Prostate gland (tissue), 2 donors: ENCODE measurements around the gene SLC10A7. TPM values are rescaled to one million over a fixed set of nuclear protein-coding genes. Genes with fewer than 3 reads are reported as not detected.

Experiments
- DNase-seq: peaks from one replicate; pipeline ENCODE4 v3.0.0-alpha.2; 2019; ENCODE audit warnings: low spot score
- H3K27ac ChIP-seq, 2 donors: fragments of 200-600 bp; sonication (generic); 2 replicates each; pipeline ENCODE4 v1.5.1; 2017 to 2019
- H3K27me3 ChIP-seq: fragments of 200-600 bp; sonication (generic); replicated peaks from 2 replicates; pipeline ENCODE4 v1.5.1; 2019; ENCODE audit not compliant: insufficient read depth
- H3K36me3 ChIP-seq, 2 donors: fragments of 200-600 bp; sonication (generic); 1 replicate in 1 of 2; 2 replicates in 1 of 2; pipeline versions ENCODE4 v1.5.1 to v1.8.1; 2017 to 2019
- H3K4me1 ChIP-seq: fragments of 200-600 bp; sonication (generic); replicated peaks from 2 replicates; pipeline ENCODE4 v1.5.1; 2019
- H3K4me3 ChIP-seq, 2 donors: fragments of 200-600 bp; sonication (generic); 2 replicates each; pipeline ENCODE4 v1.5.1; 2017 to 2019
- H3K9me3 ChIP-seq: fragments of 200-600 bp; sonication (generic); 2 replicates; pipeline ENCODE4 v1.5.1; 2017
- CTCF ChIP-seq, 4 experiments: fragments of 200-600 bp in 2 of 4; fragments of 450-650 bp in 2 of 4; sonication (generic) in 2 of 4; IDR thresholded peaks; 1 replicate in 3 of 4; 2 replicates in 1 of 4; pipeline ENCODE4 v1.5.1; 2016 to 2019; ENCODE audit warnings: antibody characterized with exemption in 4 of 4, mild to moderate bottlenecking in 2 of 4, moderate library complexity in 2 of 4
- POLR2A ChIP-seq: fragments of 450-650 bp; IDR thresholded peaks from one replicate; pipeline ENCODE4 v1.6.1; 2016; ENCODE audit warnings: antibody characterized with exemption, mild to moderate bottlenecking
- POLR2AphosphoS5 ChIP-seq: sonication (generic); formaldehyde crosslinking; IDR thresholded peaks from one replicate; pipeline ENCODE4 v1.6.1; 2017; ENCODE audit warnings: antibody characterized with exemption
- WGBS: methylation state at CpG from one replicate; pipeline ENCODE4 v1.1.5; 2018; 5-methylcytosine and 5-hydroxymethylcytosine counted together
- intact Hi-C: fragments of 100-400 bp; cut with DNase I; formaldehyde crosslinking; loops from one replicate; pipeline ENCODE4 v1.14.2; 2022
- total RNA-seq, 2 donors: library from RNA; depleted of rRNA; stranded (reverse); fragments of >200 nt; gene quantifications; one replicate each; pipeline ENCODE4 v1.1.0, GENCODE V29; 2016

The SLC10A7 gene
- total RNA-seq, 2 donors from 2014 or later: 9.9 to 11.2 TPM

GRCh38 chr4:146349306-146349705 lies 172.4 kb downstream of the SLC10A7 start:
- Histone ChIP-seq H3K27me3 (no peaks in the 10 kb centered on the region), H3K36me3 (no peaks in the 10 kb centered on the region), H3K4me3 (no peak overlapping the region), H3K4me1 (no peaks in the 10 kb centered on the region), H3K27ac (no peak overlapping the region), H3K9me3 (no peaks in the 10 kb centered on the region)
- intact Hi-C loops: loop anchor here (5.0 kb wide), 1 partner anchor 568 kb away; no protein-coding TSS in a partner anchor
- no peak for TF ChIP-seq CTCF (IDR thresholded peaks at IDR 0.05)
- no peak for TF ChIP-seq POLR2A
- TF ChIP-seq POLR2AphosphoS5: no peak
- DNase-seq: no peak

GRCh38 chr4:146347822-146348221 lies 173.9 kb downstream of the SLC10A7 start:
- H3K36me3 ChIP-seq: no peaks in the 10 kb centered on the region
- WGBS: 65% methylated on average over 2 of the region's 2 CpGs
- no peak for DNase-seq
- TF ChIP-seq CTCF (IDR thresholded peaks at IDR 0.05): no peak
- H3K27me3 ChIP-seq: no peaks in the 10 kb centered on the region
- no peaks in the 10 kb centered on the region for H3K9me3 ChIP-seq
- no peak overlapping the region for H3K27ac ChIP-seq
- intact Hi-C loops: loop anchor here (5.0 kb wide), 1 partner anchor 569 kb away; no protein-coding TSS in a partner anchor
- no peak overlapping the region for H3K4me3 ChIP-seq
- H3K4me1 ChIP-seq: no peaks in the 10 kb centered on the region

GRCh38 chr4:146346276-146346675 lies 175.5 kb downstream of the SLC10A7 start:
- no peak overlapping the region for H3K27ac ChIP-seq
- TF ChIP-seq POLR2AphosphoS5 (no peak), POLR2A (no peak), CTCF (IDR thresholded peaks at IDR 0.05) (no peak)
- no peaks in the 10 kb centered on the region for H3K4me1 ChIP-seq
- H3K9me3 ChIP-seq: no peaks in the 10 kb centered on the region
- 41% methylated on average over 1 of the region's 1 CpG for WGBS
- no peaks in the 10 kb centered on the region for H3K36me3 ChIP-seq
- no peaks in the 10 kb centered on the region for H3K27me3 ChIP-seq
- intact Hi-C loops: loop anchor here (5.0 kb wide), 1 partner anchor 571 kb away; no protein-coding TSS in a partner anchor
- DNase-seq: no peak
- no peak overlapping the region for H3K4me3 ChIP-seq

GRCh38 chr4:146343776-146344175 lies 178.0 kb downstream of the SLC10A7 start:
- no peak overlapping the region for H3K4me3 ChIP-seq
- no peak for TF ChIP-seq POLR2A
- TF ChIP-seq POLR2AphosphoS5: no peak
- no peak for TF ChIP-seq CTCF (IDR thresholded peaks at IDR 0.05)
- H3K27me3 ChIP-seq: no peaks in the 10 kb centered on the region
- no peak overlapping the region for H3K27ac ChIP-seq
- 58% methylated on average over 3 of the region's 3 CpGs for WGBS
- H3K36me3 ChIP-seq: no peaks in the 10 kb centered on the region
- H3K9me3 ChIP-seq: no peaks in the 10 kb centered on the region
- intact Hi-C loops: loop anchor here (5.0 kb wide), 1 partner anchor 754 kb away; no protein-coding TSS in a partner anchor
- no peak for DNase-seq
- no peaks in the 10 kb centered on the region for H3K4me1 ChIP-seq

GRCh38 chr4:146343199-146343598 lies 178.5 kb downstream of the SLC10A7 start:
- intact Hi-C loops: loop anchor here (5.0 kb wide), 1 partner anchor 754 kb away; no protein-coding TSS in a partner anchor
- Histone ChIP-seq H3K4me1 (no peaks in the 10 kb centered on the region), H3K4me3 (no peak overlapping the region), H3K27me3 (no peaks in the 10 kb centered on the region), H3K9me3 (no peaks in the 10 kb centered on the region), H3K36me3 (no peaks in the 10 kb centered on the region), H3K27ac (no peak overlapping the region)
- TF ChIP-seq POLR2A (no peak), CTCF (IDR thresholded peaks at IDR 0.05) (no peak), POLR2AphosphoS5 (no peak)
- no peak for DNase-seq
